Lung (tissue), 12 donors: ENCODE data around the gene ZC3HAV1L. TPM values are rescaled to one million over a fixed set of nuclear protein-coding genes. Genes with fewer than 3 reads are reported as not detected.
"Not testable (repeated sequence)": the region's sequence is repeated elsewhere in the genome, so short reads cannot be mapped to it uniquely, and the experiment has no call there.

Experiments used
- ATAC-seq: fragments of 200-7000 bp; cut with Tn5 transposase; one replicate; pipeline ENCODE4 v1.9.1; 2020; ENCODE audit warnings: moderate number of reproducible peaks; ENCODE audit not compliant: insufficient read depth, low FRiP score
- DNase-seq, 3 donors: peaks; one replicate each; pipeline ENCODE4 v3.0.0-alpha.2; 2013 to 2017
- H3K27ac ChIP-seq, 2 donors: one replicate each; pipeline ENCODE4 v1.5.1; 2013; ENCODE audit warnings: mild to moderate bottlenecking in 2 of 2, moderate library complexity in 2 of 2, control low read depth in 1 of 2, inconsistent platforms in 1 of 2, low read depth in 1 of 2, low read length in 1 of 2
- H3K27me3 ChIP-seq, 3 donors: one replicate each; pipeline ENCODE4 v1.5.1; 2013; ENCODE audit warnings: low read length in 2 of 3; ENCODE audit not compliant: control insufficient read depth in 3 of 3, insufficient read depth in 3 of 3
- H3K36me3 ChIP-seq, 4 donors: one replicate each; pipeline ENCODE4 v1.5.1; 2013; ENCODE audit warnings: low read length in 4 of 4, mild to moderate bottlenecking in 1 of 4, moderate library complexity in 1 of 4; ENCODE audit not compliant: control insufficient read depth in 4 of 4, insufficient read depth in 4 of 4
- H3K4me1 ChIP-seq, 5 donors: one replicate each; pipeline ENCODE4 v1.5.1; 2013; ENCODE audit warnings: low read length in 5 of 5, mild to moderate bottlenecking in 2 of 5, moderate library complexity in 1 of 5; ENCODE audit not compliant: control insufficient read depth in 5 of 5, insufficient read depth in 5 of 5
- H3K4me3 ChIP-seq: one replicate; pipeline ENCODE4 v1.5.1; 2013; ENCODE audit warnings: mild to moderate bottlenecking, control low read depth, moderate library complexity
- H3K9ac ChIP-seq, 2 donors: one replicate each; pipeline ENCODE4 v1.5.1; 2013; ENCODE audit warnings: low read length in 2 of 2, control low read depth in 1 of 2; ENCODE audit not compliant: insufficient read depth in 1 of 2
- H3K9me3 ChIP-seq, 4 donors: one replicate each; pipeline ENCODE4 v1.5.1; 2013; ENCODE audit warnings: low read length in 3 of 4, mild to moderate bottlenecking in 1 of 4, moderate library complexity in 1 of 4; ENCODE audit not compliant: control insufficient read depth in 4 of 4, insufficient read depth in 3 of 4
- WGBS, 2 donors: extraction: QIAGEN DNeasy Blood & Tissue Kit; methylation state at CpG; one replicate each; pipeline ENCODE4 v1.1.7; 2013; 5-methylcytosine and 5-hydroxymethylcytosine counted together
- polyA plus RNA-seq, 2 donors: library from polyadenylated mRNA; stranded (reverse); fragments of 200-250 nt; gene quantifications; one replicate each; pipeline ENCODE4 v1.2.1, GENCODE V29; 2013
- total RNA-seq, 2 donors: library from RNA; depleted of rRNA in 1 of 2; stranded (reverse); fragments of >200 nt in 1 of 2; gene quantifications; one replicate each; pipeline ENCODE4 v1.2.1, GENCODE V29; 2014 to 2021
- TF ChIP-seq, protein P1 (sequence below): IDR thresholded peaks from 2 replicates; pipeline ENCODE4 v1.5.1; 2012; ENCODE audit warnings: mild to moderate bottlenecking; ENCODE audit errors: control extremely low read depth, extremely low read depth
- donor health status: control.
- donor health status: control.
- donor health status: Bipolar disorder and iron deficiency.
- donor health status: healthy.
- donor health status: DM: yes; HTN: yes; CAD: no.

The ZC3HAV1L gene
- total and polyA plus RNA-seq, 4 donors: 0.57 to 30.7 (median 4.6) TPM

DNA sequence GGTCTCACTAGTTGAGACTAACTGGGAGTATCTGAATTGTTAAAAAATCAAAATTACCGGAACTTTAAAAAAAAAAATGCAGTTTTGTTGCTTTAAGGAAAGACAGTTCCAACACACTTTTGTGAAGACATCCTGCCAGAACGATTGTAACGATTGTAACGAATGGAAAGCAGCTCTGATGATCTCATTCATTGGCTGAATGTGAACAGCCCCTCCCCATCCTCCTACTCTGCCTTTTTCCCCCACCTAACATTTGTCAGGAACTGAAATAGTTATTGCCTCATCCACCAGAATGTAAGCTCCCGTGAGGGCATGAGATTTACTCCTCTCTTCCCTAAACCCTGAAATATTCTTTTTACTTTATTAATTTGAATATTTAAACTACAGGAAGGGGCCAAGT lies 23.1 kb upstream of the ZC3HAV1L start:
- H3K27me3 ChIP-seq: no peaks in the 10 kb centered on the region
- TF ChIP-seq, protein P1, sequence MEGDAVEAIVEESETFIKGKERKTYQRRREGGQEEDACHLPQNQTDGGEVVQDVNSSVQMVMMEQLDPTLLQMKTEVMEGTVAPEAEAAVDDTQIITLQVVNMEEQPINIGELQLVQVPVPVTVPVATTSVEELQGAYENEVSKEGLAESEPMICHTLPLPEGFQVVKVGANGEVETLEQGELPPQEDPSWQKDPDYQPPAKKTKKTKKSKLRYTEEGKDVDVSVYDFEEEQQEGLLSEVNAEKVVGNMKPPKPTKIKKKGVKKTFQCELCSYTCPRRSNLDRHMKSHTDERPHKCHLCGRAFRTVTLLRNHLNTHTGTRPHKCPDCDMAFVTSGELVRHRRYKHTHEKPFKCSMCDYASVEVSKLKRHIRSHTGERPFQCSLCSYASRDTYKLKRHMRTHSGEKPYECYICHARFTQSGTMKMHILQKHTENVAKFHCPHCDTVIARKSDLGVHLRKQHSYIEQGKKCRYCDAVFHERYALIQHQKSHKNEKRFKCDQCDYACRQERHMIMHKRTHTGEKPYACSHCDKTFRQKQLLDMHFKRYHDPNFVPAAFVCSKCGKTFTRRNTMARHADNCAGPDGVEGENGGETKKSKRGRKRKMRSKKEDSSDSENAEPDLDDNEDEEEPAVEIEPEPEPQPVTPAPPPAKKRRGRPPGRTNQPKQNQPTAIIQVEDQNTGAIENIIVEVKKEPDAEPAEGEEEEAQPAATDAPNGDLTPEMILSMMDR: no peak
- H3K27ac ChIP-seq: no peak overlapping the region
- H3K4me1 ChIP-seq: peaks cover 0 to 6% (median 0%) of the 10 kb centered on the region in 5 donors
- 35 to 46% methylated on average over 5 of the region's 5 CpGs for WGBS, 2 donors
- H3K4me3 ChIP-seq: no peak overlapping the region
- peaks cover 0 to 35% (median 9%) of the 10 kb centered on the region in 4 donors for H3K36me3 ChIP-seq
- ATAC-seq (no peak), DNase-seq (peak in 2 of 3 donors; percentile 32 to 46)
- no peak overlapping the region for H3K9ac ChIP-seq
- H3K9me3 ChIP-seq: no peaks in the 10 kb centered on the region

DNA sequence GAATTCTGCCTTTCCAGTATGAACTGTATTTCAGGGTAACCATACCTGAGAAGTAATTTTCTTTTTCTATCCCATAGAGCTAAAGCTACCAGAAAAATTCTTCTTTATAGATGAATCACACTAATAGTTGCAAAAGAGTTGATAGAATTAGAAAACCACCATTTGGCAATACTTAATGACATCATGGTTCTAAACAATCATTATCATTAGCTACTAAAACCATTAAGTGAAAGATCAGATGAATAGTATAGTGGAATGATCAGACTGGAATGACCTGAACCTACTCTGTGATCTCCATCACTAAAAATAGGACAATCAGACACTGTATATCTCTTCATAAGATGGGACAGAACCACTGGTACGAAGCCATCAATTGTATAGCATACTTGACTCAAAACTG lies 19.8 kb upstream of the ZC3HAV1L start:
- H3K4me3 ChIP-seq: no peak overlapping the region
- no peaks in the 10 kb centered on the region for H3K9me3 ChIP-seq
- no peak overlapping the region for H3K9ac ChIP-seq
- DNase-seq (no peak), ATAC-seq (no peak)
- H3K27ac ChIP-seq: no peak overlapping the region
- no peaks in the 10 kb centered on the region for H3K27me3 ChIP-seq
- H3K36me3 ChIP-seq: peaks cover 6 to 41% (median 17%) of the 10 kb centered on the region in 4 donors
- TF ChIP-seq, protein P1: no peak
- peaks cover 0 to 6% (median 0%) of the 10 kb centered on the region in 5 donors for H3K4me1 ChIP-seq
- WGBS, 2 donors: 96 to 100% methylated on average over 1 of the region's 1 CpG

DNA sequence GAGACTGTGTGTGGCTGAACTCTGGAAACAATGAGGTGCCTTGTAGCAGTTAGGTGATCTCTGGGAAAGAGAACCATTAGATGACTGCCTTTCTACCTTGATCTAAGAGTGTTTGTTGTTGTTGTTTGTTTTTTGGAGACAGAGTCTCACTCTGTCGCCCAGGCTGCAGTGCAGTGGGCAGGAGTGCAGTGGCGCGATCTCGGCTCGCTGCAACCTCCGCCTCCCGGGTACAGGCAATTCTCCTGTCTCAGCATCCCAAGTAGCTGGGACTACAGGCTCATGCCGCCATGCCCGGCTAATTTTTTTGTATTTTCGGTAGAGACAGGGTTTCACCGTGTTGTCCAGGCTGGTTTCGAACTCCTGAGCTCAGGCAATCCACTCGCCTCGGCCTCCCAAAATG lies 18.8 kb upstream of the ZC3HAV1L start:
- WGBS, 2 donors: 98 to 99% methylated on average over 14 of the region's 14 CpGs
- H3K27ac ChIP-seq, H3K27me3 ChIP-seq, ATAC-seq, H3K4me3 ChIP-seq, H3K9ac ChIP-seq, H3K9me3 ChIP-seq, DNase-seq, H3K4me1 ChIP-seq: not testable (repeated sequence)
- H3K36me3 ChIP-seq: peaks cover 7 to 40% (median 14%) of the 10 kb centered on the region in 4 donors

DNA sequence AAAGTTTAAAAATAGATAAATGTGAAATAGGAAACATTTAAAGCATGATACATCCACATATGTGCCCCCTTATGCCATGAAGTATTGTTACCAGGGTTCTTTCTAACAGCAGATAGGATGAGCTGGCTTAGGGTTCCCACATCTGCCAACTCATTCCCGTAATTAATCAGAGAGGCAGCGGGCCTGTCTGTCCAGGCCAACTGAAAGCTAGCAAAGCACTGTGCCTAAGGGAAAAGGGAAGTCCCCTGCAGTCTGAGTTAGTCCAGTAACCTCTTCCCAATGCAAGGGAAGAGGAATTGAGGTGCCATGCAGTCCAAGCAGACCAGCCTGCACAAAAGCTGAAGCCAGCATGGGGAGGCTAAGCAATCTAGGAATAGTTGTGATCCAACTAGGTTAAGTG lies 18.3 kb upstream of the ZC3HAV1L start:
- no peak overlapping the region for H3K27ac ChIP-seq
- H3K9ac ChIP-seq: no peak overlapping the region
- ATAC-seq (no peak), DNase-seq (no peak)
- peaks cover 0 to 6% (median 0%) of the 10 kb centered on the region in 5 donors for H3K4me1 ChIP-seq
- TF ChIP-seq, protein P1: no peak
- H3K27me3 ChIP-seq: no peaks in the 10 kb centered on the region
- WGBS, 2 donors: 69 to 75% methylated on average over 2 of the region's 2 CpGs
- no peaks in the 10 kb centered on the region for H3K9me3 ChIP-seq
- H3K36me3 ChIP-seq: peaks cover 7 to 41% (median 14%) of the 10 kb centered on the region in 4 donors
- no peak overlapping the region for H3K4me3 ChIP-seq
